GM20000 (cell line): ENCODE measurements around the gene HSPG2.

ENCODE experiments used
- DNase-seq: peaks from one replicate; pipeline ENCODE4 v3.0.0; 2012; ENCODE audit warnings: low spot score
- TF ChIP-seq, protein P1 (sequence below): IDR thresholded peaks from 2 replicates; pipeline ENCODE4 v1.5.1; 2012; ENCODE audit warnings: mild to moderate bottlenecking, control low read depth; ENCODE audit errors: extremely low read depth, missing control alignments

The HSPG2 gene

DNA sequence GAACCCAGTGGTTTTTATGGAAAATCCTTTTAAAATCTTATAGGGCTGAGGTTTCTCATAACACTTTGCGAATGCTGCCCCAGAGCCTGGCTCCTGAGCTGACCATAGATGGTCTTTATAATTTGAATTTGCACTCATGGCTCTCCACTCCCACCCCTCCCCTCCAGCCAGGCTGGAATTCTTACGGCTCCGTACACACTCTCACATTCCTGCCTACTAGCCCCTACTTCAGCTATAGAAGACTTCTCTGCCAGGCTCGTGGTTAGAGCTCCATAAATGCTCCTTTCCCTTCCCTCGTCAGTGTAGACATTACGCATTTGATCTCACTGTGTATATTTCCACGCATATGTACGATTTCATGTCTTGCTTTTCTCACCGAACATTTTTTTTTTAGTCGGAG, 5.4 kb upstream of the HSPG2 start:
- TF ChIP-seq, protein P1, sequence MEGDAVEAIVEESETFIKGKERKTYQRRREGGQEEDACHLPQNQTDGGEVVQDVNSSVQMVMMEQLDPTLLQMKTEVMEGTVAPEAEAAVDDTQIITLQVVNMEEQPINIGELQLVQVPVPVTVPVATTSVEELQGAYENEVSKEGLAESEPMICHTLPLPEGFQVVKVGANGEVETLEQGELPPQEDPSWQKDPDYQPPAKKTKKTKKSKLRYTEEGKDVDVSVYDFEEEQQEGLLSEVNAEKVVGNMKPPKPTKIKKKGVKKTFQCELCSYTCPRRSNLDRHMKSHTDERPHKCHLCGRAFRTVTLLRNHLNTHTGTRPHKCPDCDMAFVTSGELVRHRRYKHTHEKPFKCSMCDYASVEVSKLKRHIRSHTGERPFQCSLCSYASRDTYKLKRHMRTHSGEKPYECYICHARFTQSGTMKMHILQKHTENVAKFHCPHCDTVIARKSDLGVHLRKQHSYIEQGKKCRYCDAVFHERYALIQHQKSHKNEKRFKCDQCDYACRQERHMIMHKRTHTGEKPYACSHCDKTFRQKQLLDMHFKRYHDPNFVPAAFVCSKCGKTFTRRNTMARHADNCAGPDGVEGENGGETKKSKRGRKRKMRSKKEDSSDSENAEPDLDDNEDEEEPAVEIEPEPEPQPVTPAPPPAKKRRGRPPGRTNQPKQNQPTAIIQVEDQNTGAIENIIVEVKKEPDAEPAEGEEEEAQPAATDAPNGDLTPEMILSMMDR: no peak
- DNase-seq: no peak

DNA sequence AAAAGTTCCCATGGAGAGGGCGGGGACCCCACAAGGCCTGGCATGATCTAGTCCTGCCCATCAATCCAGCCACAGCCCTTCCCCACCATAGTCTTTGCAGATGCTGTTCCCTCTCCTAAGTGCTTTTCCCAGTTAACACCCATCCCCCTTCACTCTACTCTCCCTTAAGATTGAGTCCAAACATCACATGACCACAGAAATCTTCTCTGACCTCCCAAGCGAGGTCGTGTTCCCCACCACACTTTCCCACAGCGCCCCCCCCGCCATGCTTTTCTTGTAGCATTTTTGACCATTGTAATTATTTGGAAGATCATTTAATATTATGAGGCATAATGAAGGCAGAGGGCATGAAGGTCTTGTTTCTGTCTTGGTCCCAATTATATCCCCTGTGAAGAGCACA, 4.3 kb upstream of the HSPG2 start:
- TF ChIP-seq, protein P1: no peak
- no peak for DNase-seq

DNA sequence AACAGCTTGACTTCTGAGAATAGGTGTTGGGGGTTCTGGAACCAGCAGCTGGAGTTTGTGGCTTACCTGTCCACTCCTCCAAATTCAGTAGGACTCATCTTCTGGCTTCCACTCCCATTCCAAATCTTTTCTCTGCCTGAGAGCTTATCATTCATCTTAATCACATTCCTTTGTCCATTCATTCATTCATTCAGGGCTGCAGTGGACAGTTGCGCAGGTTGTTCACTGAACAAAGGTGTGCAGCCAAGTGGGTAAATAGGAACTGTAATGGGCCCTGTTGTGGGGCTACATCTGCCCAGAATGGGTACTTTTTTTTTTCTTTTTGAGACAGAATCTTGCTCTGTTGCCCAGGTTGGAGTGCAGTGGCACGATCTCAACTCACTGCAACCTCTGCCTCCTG, 3.4 kb upstream of the HSPG2 start:
- no peak for DNase-seq
- TF ChIP-seq, protein P1: no peak

DNA sequence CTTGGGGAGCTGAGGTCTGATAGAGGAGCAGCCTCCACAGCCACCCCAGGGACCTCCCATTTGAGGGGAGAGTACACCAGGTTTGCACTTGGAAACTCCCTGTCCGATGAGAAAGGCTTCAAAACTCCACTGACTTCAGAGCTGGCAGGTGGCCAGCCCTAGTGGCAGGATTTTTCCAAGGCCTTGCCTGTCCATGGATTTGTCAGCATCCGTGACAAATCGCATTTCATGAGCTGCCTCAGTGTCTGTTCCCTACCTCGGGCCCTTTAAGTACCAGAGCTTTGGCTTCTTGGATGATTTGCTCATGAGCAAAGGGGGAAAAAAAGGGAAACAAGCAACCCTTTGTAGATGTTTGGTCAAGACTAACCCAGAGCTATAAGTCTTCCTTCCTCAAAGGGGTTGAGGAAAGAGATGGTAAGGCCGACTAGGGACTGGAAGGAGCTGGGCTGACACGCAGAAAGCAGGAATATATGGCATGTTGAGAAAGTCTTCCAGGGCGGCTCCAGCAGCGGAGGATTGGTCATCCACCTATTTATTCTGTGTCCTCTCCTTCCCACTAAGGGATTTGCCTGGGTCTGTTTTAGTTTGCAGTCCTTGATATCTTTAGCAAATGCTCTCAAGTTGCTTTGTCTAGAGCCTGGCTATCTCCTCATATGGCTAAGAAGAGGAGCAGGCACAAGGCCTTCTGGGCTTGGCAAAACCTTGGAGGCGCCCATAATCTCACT, 2.7 kb upstream of the HSPG2 start:
- TF ChIP-seq, protein P1: no peak
- DNase-seq: no peak

DNA sequence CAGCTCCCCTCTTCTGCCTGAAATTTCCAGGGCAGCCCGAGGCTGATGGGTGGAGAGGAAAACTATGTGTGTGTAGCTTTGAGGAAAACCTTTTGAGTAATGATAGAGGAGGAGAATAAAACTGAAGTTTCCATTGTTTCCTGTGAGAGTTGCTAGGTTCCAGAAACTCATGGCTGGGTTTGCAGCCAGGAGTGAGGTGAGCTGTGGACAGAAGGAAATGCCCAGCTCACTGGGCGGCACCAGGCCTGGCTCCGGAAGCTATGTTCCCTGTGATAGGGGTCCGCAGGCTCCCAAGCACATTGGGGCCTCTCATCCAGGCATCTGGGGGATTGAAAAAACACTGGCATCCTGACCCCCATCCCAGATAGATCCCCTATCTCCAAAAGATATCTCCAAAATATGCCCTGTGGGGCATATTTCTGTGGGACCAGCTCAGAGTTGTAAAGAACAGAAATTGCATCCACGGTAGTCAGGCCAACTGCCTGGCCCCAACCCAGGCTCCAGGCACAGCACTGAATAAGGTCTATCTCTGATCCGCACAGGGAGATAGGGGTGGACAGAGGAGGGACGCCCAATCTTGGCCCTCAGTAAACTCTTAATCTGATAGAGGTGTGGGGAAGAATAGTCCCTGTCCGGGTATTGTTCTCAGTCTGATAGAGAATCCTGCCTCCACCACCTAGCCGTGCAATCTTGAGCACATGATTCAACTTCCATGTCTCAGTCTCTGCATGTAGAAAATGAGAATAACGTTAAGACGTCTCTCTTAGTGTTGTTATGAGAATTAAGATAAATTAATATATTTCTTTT, 1.8 kb upstream of the HSPG2 start:
- TF ChIP-seq, protein P1: no peak
- DNase-seq: no peak

DNA sequence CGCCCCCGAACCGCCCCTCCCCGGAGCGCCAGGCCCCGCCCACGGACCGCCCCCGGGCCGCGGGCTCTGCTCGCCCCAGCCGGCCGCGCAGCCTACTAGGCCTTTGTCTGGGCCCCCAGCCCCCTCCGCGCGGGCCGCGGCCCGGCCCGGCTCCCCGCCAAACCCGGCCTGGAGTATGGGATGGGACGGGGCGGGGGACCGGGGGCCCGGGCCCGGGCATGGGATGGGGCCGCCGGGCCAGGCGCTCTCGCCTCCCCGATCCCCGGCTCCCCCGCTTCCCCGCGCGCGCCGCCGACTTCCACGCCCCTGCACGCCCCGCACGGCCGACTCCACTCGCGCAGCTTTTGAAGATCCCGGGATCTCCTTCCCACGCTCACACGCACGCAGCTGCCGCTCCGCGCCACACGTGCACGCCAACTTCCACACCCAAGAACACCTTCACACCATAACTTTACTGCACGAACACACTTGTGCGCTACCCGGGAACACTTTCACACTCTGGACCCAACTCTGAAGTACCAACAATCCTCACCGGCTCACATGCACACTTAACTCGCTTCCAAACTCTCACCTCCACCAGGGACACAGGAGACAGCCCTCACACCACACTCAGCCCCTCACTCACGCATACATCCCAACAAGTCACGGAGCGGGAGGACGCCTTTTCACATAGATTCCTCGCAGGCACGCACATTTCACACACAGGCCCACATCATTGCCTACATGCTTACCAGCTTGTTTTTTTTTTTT, 437 bp upstream of the HSPG2 start:
- peak; percentile 96 for DNase-seq
- TF ChIP-seq, protein P1: no peak

DNA sequence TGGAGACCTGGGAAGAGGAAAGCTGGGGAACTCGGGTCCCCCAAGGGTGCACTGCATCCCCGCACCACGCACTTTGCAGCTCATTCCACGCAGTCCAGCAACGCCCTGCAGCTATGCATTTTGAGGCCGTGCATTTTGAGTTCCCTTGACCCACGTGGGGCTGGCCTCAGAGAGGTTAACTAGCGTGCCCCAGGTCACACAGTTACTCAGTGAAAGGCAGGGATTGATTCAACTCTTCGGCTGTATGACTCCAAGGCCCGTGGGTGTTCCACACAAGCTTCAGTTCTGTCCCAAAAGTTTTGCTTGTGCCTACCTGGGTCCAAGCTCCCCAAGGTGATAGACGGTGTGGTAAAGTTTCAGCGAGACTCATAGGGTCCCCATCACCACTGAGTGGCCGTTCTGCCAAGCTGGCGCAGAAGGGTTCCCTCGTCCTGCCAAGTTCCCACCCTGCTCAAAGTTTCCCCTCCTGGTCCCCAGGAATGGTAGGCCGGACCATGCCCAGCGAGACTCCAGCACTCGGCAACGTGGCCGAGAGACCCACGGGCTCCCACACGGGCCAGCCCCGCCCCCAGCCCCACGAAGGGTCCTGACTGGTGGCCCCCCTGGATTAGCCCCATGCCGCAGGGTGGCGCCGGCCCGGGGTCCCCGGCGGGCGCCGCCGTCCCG, 611 bp downstream of the HSPG2 start:
- TF ChIP-seq, protein P1: no peak
- no peak for DNase-seq
